IPS-NIHi11 (cell line): ENCODE data around the gene RAD51B.

Source experiments
- DNase-seq: peaks from one replicate; pipeline ENCODE4 v3.0.0; 2012; ENCODE audit warnings: mixed read lengths, low spot score

The RAD51B gene

DNA sequence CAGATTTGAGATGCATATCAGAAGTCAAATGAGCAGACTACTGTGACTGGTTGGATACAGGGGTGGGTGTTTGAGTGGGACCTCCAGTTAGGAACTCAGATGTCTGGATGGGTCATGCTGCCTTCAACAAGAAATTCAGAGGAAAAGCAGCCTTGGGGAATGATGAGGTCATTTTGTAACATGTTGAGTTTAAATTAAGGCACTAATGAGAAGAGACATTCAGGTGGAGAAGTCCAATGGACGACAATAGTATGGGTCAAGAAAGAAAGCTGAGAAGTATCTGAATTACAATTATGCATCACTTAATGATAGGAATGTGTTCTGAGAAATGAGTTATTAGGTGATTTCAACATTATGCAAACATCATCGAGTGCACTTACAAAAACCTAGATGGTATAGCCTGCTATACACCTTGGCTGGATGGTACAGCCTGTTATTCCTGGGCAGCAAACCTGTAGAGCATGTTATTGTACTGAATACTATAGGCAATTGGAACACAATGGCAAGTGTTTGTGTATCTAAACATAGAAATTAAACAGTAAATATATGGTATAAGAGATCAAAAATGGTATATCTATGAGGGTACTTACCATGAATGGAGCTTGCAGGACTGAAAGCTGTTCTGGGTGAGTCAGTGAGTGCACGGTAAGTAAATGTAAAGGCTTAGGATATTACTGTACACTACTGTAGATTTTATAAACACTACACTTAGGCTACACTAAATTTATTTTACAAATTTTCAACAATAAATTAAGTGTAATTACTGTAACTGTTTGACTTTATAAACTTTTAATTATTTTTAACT is 414.7 kb downstream of the RAD51B start:
- no peak for DNase-seq

DNA sequence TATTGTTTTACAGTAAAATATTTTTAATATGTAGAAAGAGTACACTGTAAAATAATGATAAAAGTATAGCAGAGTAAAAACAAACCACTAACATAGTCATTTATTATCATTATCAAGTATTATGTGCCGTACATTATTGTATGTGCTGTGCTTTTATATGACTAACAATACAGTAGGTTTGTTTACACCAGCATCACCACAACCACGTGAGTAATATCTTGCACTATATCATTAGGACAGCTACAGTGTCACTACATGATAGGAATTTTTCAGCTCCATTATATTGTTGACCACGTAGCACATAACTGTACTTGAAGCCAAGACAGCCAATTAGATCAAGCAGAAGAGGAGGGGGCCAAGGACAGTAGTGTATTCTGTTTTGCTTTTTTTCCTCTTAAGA is 415.4 kb downstream of the RAD51B start:
- DNase-seq = no peak

DNA sequence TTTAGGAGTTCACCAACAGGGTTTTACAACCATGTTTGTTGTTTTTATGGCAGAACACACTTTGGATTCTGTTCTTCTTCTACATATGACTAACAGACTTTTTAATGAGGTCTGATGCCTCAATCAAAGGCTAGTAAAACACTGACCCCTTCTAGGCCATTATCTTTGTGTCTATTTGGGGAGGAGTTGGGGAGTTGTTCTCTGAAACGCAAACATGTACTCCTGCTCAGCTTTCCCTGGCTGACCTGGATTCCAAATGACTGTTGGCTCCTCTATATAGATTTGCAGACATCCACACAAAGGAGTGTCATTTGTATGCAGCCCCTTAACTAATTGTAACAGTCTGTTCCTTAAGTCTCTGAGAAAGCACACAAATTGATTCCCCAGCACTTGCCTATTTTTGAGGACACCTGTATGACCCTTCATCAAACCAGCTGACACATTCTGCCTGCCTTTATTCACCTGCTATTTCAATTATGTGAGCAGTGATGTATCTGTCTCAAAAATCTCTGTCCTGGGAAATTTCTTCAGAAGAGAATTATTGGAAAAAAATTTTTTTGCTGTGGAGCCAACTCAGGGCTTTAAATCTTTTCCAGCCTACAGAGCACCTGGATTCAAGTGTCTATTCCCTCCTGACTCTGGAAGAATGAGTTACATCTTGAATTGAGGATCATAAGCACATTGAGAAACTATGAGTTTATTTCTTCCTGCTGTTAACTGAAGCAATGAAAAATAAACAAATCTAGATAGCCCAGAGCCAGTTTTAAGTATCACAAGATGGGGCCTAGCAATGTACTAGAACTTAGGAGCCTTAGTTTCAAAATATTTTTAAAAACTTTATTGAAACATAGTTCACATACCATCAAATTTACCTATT is 417.2 kb downstream of the RAD51B start:
- DNase-seq = no peak

DNA sequence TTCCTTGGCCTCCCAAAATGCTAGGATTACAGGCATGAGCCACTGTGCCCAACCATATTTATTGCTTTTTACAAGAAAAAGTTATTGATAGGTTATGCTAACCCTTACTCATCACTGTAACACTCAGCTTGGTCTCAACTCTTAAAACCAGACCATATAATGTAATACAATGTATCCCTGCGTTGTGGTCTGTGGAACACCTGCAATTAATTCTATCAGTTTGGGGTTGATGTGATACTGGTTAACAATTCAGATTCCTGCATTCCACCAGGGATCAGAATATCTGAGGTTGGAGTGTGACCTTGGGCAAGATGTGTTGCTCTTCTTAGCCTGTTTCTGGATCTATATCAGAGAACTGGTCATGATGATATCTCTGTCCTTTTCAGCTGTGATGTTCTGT is 419.0 kb downstream of the RAD51B start:
- no peak for DNase-seq

DNA sequence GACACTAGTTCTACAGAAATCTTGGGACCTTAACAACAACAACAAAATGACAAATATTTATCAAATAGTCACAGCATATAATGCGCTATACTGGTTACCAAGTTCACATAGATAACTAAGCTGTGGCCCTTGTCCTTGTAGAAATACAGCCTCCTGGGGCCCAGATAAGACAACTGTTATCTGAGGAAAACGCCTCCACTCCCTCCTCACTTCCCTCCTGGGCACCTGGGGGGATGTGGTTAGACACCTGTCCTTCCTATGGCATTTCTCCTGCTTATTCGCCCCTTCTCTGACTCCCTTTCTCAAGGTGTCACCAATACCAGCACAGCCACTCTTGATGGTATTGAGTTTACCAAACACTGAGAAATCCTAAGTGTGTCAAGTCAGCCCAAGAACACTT is 419.4 kb downstream of the RAD51B start:
- no peak for DNase-seq

DNA sequence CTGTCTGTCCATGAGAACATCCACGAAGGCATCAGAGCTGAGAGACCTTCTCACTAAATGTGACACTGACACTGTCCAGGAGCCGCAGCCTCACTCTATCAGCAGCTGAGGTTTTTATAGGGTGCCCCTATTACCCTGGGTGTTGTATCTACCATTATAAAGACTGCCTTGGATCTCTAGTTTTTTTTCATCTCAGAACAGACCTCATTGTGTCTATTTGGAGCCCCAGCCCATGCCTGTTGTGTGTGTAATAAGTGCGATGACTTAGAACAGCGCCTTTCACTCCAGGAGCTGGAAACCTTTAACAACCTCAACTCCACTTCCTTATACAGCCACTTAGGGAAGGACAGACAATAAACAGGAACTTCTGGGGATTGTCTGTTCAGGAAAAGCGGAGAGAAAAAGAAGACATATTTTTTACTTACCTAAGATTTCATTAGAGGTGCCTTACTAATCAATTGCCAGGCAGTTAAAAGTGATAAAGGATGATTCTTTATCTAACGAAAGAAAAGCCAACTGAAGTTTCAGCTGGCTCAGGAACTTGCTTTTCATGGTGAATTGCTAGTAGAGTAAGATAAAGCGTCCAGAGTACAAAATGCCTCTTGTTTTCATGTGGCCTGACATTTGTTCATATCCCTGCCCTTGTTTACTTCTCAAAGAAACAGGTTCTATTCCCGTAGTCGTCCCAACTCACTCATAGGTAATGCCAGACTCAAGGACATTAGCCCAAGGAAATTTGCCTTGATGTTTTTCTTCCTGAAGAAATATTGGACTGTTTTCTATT is 420.6 kb downstream of the RAD51B start:
- DNase-seq = no peak

DNA sequence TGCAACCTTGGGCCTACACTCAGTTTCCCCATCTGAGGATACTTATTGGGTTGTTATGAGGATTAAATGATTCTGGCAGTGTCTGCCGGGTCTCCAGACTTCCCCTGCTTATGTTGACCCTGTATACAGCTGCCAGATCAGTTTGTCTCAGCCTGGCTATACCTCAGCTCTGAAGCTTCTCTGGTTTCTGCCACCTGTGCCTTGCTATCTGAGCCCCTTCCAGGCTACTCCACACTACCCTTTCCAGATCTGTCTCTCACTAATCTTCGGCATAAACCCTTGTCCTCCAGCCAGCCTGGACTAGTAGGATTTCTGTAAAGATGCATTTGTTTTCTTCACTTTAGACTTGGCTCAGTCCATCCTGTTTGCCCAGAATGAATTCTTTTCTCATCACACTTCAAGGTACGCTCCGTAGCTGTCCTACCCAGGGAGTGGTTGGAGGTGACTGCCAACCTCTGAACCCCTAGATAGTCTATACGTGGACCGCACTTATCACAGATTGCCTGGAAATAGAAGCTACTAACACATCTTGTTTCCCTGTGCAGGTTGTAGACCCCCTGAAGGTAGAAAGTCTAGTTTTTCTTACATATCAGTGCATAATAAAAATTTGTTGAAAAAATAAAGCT is 422.4 kb downstream of the RAD51B start:
- no peak for DNase-seq

DNA sequence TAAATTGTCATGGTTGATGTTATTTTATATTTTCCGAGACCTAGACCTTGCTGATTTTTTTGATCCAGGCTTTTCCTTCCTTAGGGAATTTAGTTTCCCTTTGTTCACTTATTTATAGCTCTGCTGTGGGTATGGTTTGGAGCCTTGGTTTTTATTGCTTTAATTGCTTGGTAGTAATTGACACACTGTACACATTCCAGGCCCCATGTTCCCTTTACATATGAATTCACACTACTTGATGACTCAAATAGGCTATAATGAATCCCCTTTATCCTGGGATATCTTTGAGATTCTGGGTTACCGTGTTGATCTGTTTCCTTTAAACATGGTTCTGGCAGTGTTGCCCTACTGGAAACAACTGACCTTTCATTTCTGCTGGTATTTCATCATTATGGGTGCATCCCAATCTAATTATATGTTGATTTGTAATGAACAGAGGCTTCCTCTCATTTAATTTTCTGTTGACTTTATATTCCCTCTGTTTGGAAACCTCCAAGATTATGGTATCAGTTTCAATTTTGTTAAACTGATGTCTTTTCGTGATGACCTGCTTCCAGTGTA is 424.0 kb downstream of the RAD51B start:
- DNase-seq = no peak

DNA sequence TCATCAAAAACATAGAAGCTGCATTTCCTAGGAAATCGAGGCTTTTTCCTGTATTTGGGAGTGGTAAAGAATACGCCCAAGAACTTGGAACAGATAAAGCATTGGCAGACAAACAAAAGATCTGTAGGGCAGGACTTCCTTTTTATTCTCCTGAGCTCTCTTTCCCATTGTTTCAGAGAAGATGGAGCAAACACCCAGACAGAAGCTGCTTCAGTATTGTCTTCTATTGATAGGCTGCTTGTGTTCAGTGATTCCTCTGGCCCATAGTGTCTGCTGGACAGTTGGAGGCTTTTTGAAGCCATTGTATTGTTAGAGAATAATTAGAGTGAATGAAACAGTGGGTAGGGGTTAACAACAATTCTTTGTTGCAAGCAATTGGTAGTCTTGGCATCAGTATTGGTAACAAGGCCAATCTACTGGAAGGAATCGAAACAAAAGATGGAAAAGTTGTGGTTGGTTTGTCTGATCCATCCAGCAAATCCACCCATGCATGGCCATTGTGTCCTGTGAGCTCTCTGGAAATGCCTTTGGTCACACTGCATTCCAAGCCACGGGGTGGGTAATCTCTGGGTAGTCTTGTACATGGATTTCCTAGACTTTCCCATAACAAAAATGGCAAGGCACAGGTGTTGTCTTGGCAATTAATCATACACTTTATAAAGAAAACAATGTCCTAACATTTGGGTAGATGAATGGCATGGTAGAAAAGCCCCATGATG is 424.8 kb downstream of the RAD51B start:
- DNase-seq = no peak

DNA sequence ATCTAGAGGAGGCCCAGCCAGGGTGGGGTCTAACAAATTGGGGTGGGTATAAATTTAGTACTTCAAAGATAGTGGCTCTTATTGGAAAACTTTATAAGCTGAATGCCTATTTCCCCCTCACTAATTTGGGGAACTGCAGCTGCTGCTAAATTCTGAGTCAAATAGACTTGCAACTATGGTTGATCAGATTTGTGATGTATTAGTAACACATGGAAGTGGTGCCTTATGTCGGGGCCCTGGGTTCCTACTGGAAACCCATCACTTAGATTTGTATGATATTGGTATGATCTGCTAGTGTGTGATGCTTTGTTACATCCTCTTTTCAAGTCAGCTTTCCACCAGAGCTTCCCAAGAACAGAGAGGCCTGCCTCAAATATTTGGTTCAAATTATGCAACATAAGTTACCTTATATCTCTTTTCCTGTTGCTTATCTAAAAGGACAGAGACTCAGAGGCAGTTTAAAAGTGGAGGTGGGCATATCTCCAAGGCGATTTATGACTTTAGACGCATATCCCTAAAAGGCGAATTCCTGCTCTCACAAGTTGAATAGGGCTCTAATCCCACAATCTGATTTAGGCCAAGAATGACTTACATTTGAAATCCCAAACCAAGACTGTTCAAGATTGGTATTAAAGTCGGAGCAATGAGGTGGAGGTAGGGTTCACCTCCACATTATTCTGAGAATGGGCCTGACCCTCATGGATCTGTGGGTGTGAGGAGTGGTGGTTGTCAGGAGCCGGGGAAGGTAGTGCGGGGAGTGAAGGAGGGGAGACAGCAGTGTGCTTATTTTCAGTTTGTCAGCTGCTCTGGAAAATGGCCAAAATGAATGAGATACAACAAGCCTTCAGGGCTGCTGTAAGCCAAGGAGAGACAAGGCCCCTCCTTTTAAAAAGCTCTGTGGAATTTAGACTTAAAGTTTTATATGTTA is 425.8 kb downstream of the RAD51B start:
- no peak for DNase-seq

DNA sequence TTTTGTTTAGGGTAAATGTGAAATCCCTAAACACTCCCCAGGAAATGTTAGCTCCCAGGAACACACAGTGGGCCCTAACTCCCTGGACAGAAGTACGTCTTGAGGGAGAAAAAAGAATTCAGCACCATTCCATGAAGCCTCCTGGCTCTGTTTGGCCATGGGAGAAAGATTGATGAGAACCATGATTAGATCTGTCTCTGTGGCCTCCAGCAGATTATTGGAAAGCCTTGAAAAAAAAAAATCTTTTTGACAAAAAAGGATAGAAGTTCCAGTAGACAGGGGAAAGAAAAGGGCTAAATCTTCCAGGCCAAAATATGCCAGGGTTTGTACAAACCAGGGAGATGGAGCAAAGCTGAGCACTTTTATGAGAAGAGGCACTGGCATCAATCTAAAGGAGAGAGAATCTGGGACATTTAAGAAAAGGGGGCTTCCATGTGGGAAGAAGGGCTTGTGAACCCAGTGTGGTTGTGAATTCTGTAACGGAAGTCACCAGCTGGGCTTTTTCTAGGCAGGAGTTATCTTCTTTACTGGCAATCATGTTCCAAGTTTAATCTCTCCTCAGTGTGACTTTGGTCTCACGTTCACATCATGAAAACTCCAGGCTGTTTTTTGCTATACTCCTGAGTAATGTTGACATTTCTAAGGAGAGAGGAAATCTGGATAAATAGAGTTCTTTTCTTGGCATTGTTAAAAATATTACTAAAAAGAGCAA is 426.7 kb downstream of the RAD51B start:
- no peak for DNase-seq

DNA sequence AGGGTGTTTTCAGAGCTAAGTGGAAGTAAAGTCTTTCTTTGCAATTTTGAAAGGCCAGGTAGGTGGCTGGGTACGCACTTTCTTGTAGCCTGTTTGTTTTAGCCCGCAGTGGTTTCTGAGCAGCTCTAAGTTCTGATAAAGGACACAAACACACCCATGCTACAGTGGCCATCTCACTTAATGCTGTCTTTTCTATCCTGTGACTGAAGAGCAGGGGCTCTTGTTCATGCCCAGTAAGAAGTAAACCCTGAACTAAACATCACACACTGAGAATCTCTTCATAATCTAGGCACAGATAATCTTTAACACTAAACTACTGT is 427.2 kb downstream of the RAD51B start:
- DNase-seq = no peak

DNA sequence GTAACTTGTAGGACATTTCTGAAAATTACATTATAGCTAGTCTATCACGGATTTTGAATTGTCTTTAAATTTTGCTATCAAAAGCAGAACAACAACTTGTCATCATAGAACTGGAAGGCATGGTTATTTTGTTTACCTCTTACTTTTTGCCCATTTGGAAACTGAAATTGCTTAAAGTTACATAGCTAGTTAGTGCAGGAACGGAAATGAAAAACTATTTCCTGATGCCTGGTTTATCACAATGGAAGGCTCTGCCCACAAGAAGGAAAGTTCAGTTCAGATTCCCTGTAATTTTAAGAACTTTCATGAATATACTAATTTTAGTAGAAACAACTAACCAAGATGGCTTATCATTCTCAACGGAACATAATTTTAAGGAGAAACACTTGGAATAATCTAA is 427.7 kb downstream of the RAD51B start:
- no peak for DNase-seq

DNA sequence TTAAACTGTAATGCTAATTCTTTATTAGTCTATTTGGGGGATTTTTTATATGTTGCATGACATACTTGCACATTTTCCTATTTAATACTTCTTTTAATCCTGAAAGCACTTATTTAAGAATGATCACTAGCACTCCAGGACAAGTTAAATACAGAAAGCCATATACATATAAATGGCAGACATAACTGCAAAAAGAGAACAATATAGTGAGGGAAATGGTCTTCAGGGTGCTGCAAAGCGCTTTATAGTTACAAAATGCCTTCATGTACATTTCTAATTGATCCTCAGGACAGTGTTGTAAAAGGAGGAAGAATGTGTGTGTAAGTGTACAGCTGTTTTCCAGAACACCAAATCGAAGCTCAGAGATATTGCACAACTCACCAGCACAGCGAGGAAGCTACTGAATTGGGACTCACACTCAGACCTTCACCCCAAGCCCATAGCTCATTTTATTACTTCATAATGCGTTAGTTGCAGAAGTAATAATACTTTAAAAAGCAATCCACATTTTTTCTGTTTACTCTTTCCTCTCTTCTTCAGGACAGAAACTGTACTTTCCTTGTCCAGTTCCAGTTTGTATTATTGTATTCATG is 428.2 kb downstream of the RAD51B start:
- no peak for DNase-seq

DNA sequence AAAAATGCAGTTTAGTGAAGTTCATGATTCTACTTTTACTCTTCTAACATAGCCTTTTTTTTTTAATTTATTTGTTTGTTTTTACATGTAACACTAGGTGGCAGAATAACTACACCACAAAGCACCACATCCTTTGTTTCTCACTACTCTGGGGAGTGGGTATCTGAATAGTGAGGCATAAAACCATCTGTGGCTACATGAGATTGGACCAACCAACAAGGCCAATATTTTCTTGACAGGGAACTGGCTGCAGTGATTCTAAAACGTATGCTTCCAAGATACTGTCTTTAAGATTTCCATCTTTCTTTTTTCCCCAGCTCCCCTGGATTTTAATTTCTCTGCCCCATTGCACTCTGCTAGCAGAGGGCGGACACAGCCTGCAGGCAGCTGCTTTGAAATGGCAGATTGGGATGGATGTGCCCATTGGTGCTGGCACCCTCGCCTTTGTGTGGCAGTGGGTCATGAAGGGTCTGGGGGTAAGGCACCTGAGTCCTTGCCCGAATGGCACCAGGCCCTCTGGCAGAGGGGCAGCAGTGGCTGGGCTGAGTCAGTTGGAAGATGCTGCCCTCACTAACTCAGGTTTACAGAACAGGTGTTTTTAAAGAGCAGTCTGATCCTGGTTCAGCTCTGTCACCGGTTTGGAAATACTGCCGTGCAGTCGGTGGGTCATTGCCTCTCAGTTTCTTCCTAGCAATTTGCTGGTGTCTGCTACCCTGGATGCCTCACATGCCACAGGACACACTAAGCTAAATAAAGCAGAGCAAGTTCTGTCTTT is 429.1 kb downstream of the RAD51B start:
- peak; percentile 61 for DNase-seq

DNA sequence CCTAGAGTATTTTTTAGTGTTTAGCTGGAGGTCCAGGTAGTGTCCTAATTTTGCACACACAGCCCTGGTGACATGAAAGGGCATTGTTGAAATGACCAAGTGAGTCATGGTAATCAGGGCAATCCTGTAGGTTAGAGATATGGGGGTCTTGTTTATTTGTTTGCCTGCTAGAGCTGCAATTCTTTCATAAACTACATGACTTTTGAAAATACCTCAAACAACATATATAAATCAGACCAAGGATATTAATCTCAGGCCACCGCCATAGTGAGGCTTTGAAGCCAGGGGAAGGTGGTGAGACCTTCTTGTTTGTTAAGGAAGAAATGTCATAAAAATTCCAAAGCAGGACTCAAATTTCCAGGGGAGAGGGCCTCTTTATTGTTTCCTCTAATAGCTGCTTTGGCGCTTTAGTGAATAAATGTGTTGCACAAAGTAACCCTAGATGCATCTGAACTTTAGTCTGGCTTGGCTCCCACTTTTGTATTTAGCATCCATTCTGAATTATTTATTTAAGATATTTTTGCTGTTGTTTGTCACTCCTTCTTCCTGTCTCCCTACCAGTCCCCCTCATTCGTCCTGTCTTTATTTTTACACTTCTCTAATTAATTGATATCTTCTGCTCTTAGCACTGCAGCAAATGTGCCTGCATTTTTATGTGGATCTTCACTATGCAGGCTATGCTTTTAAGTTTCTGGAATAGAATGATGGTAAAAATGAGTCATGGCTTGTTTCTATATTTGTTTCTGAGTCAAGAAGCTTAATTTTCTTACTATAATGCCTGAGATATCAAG is 430.3 kb downstream of the RAD51B start:
- DNase-seq = no peak
